Transverse colon (tissue), 4 donors: ENCODE data around the gene DMRT1. TPM values are rescaled to one million over a fixed set of nuclear protein-coding genes. Genes with fewer than 3 reads are reported as not detected.

ENCODE experiments used
- DNase-seq: peaks from one replicate; pipeline ENCODE4 v3.0.0-alpha.2; 2019
- H3K27ac ChIP-seq, 4 donors: fragments of 200-600 bp; sonication (generic); 2 replicates each; pipeline ENCODE4 v1.5.1; 2016 to 2018; ENCODE audit warnings: inconsistent platforms in 4 of 4
- H3K27me3 ChIP-seq: fragments of 200-600 bp; sonication (generic); 2 replicates; pipeline ENCODE4 v1.5.1; 2017; ENCODE audit warnings: inconsistent platforms
- H3K36me3 ChIP-seq, 4 donors: fragments of 200-600 bp; sonication (generic); 2 replicates each; pipeline ENCODE4 v1.5.1; 2017 to 2019; ENCODE audit warnings: inconsistent platforms in 4 of 4
- H3K4me1 ChIP-seq, 4 donors: fragments of 200-600 bp; sonication (generic); 2 replicates each; pipeline ENCODE4 v1.5.1; 2017 to 2020; ENCODE audit warnings: inconsistent platforms in 4 of 4
- H3K4me3 ChIP-seq, 4 donors: fragments of 200-600 bp; sonication (generic); 1 replicate in 1 of 4; 2 replicates in 3 of 4; pipeline versions ENCODE4 v1.5.1 to v1.6.1; 2017 to 2019; ENCODE audit warnings: inconsistent platforms in 4 of 4
- H3K9me3 ChIP-seq, 2 donors: fragments of 200-600 bp; sonication (generic); 2 replicates each; pipeline ENCODE4 v1.5.1; 2017 to 2019; ENCODE audit warnings: inconsistent platforms in 2 of 2
- CTCF ChIP-seq, 5 experiments: fragments of 200-600 bp in 3 of 5; fragments of 450-650 bp in 2 of 5; sonication (generic) in 3 of 5; IDR thresholded peaks; 1 replicate in 2 of 5; 2 replicates in 3 of 5; pipeline ENCODE4 v1.5.1; 2016 to 2017; ENCODE audit warnings: antibody characterized with exemption in 5 of 5, inconsistent platforms in 3 of 5, mild to moderate bottlenecking in 2 of 5, moderate library complexity in 1 of 5
- EP300 ChIP-seq: sonication (generic); formaldehyde crosslinking; IDR thresholded peaks from one replicate; pipeline ENCODE4 v1.6.1; 2017; ENCODE audit warnings: antibody characterized with exemption, low read depth
- POLR2A ChIP-seq: fragments of 450-650 bp; IDR thresholded peaks from one replicate; pipeline ENCODE4 v1.6.1; 2016; ENCODE audit warnings: antibody characterized with exemption, mild to moderate bottlenecking, moderate library complexity
- POLR2AphosphoS5 ChIP-seq, 3 donors: sonication (generic); formaldehyde crosslinking; IDR thresholded peaks; one replicate each; pipeline ENCODE4 v1.6.1; 2016; ENCODE audit warnings: antibody characterized with exemption in 3 of 3
- WGBS, 2 donors: methylation state at CpG; one replicate each; pipeline ENCODE4 v1.1.5; 2018; ENCODE audit warnings: low coverage in 1 of 2; 5-methylcytosine and 5-hydroxymethylcytosine counted together
- in situ Hi-C, 4 donors: fragments of 200-750 bp; cut with MboI; loops; one replicate each; pipeline versions ENCODE4 v1.15.0 to v1.15.1; 2017; ENCODE audit warnings: low sequenced_read_pairs in 3 of 4, low pct_ligation_motif_present in 1 of 4, low pct_unique_long_range_greater_than_20kb in 1 of 4
- intact Hi-C: fragments of 100-400 bp; cut with DNase I; formaldehyde crosslinking; loops from one replicate; pipeline ENCODE4 v1.15.1; 2023; ENCODE audit warnings: low total_unique reads
- total RNA-seq, 4 donors: library from RNA; depleted of rRNA; stranded (reverse); fragments of >200 nt; gene quantifications; one replicate each; pipeline ENCODE4 v1.1.0, GENCODE V29; 2016

Gene DMRT1
- total RNA-seq, 4 donors from 2014 or later, result not detected

- Histone ChIP-seq H3K9me3 (no peaks in the 10 kb centered on the region), H3K27ac (no peak overlapping the region), H3K36me3 (no peaks in the 10 kb centered on the region), H3K4me3 (no peak overlapping the region), H3K4me1 (no peaks in the 10 kb centered on the region), H3K27me3 (peaks cover 94% of the 10 kb centered on the region)
- WGBS, 2 donors, result 67% methylated on average over 1 of the region's 1 CpG; no CpG with 5 or more reads in 1 of the 2 donors
- TF ChIP-seq CTCF (IDR thresholded peaks at IDR 0.05), result no peak
- no peak for TF ChIP-seq EP300
- no peak for TF ChIP-seq POLR2AphosphoS5 (IDR thresholded peaks at IDR 0.05)
- TF ChIP-seq POLR2A, result no peak
- no peak for DNase-seq
- in situ Hi-C loops (no loop called here), intact Hi-C loops (no loop called here)
Measured at GRCh38 chr9:950139-950538, 108.6 kb downstream of the DMRT1 start.

- 64 to 65% methylated on average over 4 of the region's 4 CpGs for WGBS, 2 donors
- H3K27me3 ChIP-seq, result peaks cover 94% of the 10 kb centered on the region
- in situ Hi-C loops, result no loop called here
- no peaks in the 10 kb centered on the region for H3K4me1 ChIP-seq
- no peaks in the 10 kb centered on the region for H3K9me3 ChIP-seq
- no peak for DNase-seq
- intact Hi-C loops, result no loop called here
- TF ChIP-seq EP300 (no peak), CTCF (IDR thresholded peaks at IDR 0.05) (no peak), POLR2A (no peak), POLR2AphosphoS5 (IDR thresholded peaks at IDR 0.05) (no peak)
- H3K36me3 ChIP-seq, result no peaks in the 10 kb centered on the region
- no peak overlapping the region for H3K27ac ChIP-seq
- no peak overlapping the region for H3K4me3 ChIP-seq
Measured at GRCh38 chr9:952546-952945, 111.0 kb downstream of the DMRT1 start.

GRCh38 chr9:959105-959504, 117.6 kb downstream of the DMRT1 start:
- intact Hi-C loops (no loop called here), in situ Hi-C loops (no loop called here)
- no peaks in the 10 kb centered on the region for H3K4me1 ChIP-seq
- H3K27ac ChIP-seq, result no peak overlapping the region
- no peak for DNase-seq
- H3K9me3 ChIP-seq, result no peaks in the 10 kb centered on the region
- no peaks in the 10 kb centered on the region for H3K36me3 ChIP-seq
- H3K4me3 ChIP-seq, result no peak overlapping the region
- TF ChIP-seq POLR2AphosphoS5 (IDR thresholded peaks at IDR 0.05), result no peak
- no peak for TF ChIP-seq POLR2A
- TF ChIP-seq CTCF (IDR thresholded peaks at IDR 0.05), result no peak
- no peak for TF ChIP-seq EP300
- H3K27me3 ChIP-seq, result peaks cover 91% of the 10 kb centered on the region
- WGBS, 2 donors, result 60 to 93% methylated on average over 2 to 4 of the region's 4 CpGs

- no peak for DNase-seq
- TF ChIP-seq EP300 (no peak), POLR2A (no peak), POLR2AphosphoS5 (IDR thresholded peaks at IDR 0.05) (no peak), CTCF (IDR thresholded peaks at IDR 0.05) (no peak)
Measured at GRCh38 chr9:959914-960313, 118.4 kb downstream of the DMRT1 start.

More at GRCh38 chr9:959914-960313, 118.4 kb downstream of the DMRT1 start:
- Histone ChIP-seq H3K4me3 (no peak overlapping the region), H3K27ac (no peak overlapping the region), H3K4me1 (no peaks in the 10 kb centered on the region), H3K9me3 (no peaks in the 10 kb centered on the region), H3K36me3 (no peaks in the 10 kb centered on the region), H3K27me3 (peaks cover 91% of the 10 kb centered on the region)
- intact Hi-C loops (no loop called here), in situ Hi-C loops (no loop called here)
- 45 to 75% methylated on average over 2 to 4 of the region's 4 CpGs for WGBS, 2 donors
